GM18951 (cell line): ENCODE results near the gene SMC6.

Experiments used
- POLR2A ChIP-seq: IDR thresholded peaks from 4 replicates; pipeline ENCODE4 v1.6.1; 2011; ENCODE audit warnings: mild to moderate bottlenecking; ENCODE audit not compliant: insufficient read length, insufficient read depth; ENCODE audit errors: extremely low read depth
- in situ Hi-C: fragments of 300-500 bp; cut with MboI; formaldehyde crosslinking; loops from one replicate; pipeline ENCODE4 v1.12.0; 2022; ENCODE audit warnings: low sequenced_read_pairs, mixed read lengths, inconsistent platforms; ENCODE audit not compliant: unreplicated experiment

The SMC6 gene

GRCh38 chr2:17628349-17629261 lies 125.0 kb downstream of the SMC6 start:
- in situ Hi-C loops, result no loop called here
- TF ChIP-seq POLR2A, result no peak

GRCh38 chr2:17627434-17627833 lies 126.2 kb downstream of the SMC6 start:
- in situ Hi-C loops, result no loop called here
- TF ChIP-seq POLR2A, result no peak

DNA sequence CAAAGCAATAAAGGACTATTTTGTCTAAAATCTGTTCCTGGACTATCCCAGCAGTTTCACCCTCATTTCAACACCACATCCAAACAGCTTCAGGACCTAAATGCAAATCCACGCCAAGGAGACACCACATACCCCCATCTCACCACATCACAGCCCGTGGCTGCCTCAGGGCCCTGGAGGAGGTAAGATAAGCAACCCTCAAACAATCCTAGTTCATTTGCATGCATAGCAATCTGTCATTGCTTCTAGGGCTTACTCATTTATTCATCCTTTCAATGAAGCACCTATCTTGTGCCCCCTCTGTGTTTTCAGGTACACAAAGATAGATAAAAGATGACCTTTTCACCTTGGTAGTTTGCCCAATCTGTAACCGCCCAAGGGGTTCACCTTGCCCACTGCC lies 126.6 kb downstream of the SMC6 start:
- in situ Hi-C loops, result no loop called here
- no peak for TF ChIP-seq POLR2A

DNA sequence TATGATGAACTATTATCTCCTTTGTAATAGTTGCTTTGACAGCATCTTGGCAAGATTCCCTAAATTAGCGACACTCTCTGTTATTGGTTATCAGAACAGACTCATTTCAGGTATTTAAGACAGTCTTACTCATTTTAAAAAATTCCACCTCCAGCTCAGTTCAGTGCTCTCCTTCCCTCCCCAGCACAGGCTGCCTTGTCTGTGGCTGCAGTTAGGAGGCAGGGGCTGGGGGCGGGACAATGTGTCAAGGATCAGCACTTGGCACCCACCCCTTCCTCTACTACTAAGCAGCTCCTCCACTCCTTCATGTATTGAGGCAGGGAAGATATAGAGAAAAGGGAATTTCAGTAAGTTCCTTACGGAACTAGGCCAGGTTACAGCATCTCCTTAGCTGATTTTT lies 128.2 kb downstream of the SMC6 start:
- no peak for TF ChIP-seq POLR2A
- in situ Hi-C loops, result no loop called here

GRCh38 chr2:17621781-17622180 lies 131.8 kb downstream of the SMC6 start:
- in situ Hi-C loops, result no loop called here
- no peak for TF ChIP-seq POLR2A

GRCh38 chr2:17620841-17621240 lies 132.8 kb downstream of the SMC6 start:
- in situ Hi-C loops, result no loop called here
- no peak for TF ChIP-seq POLR2A

- in situ Hi-C loops, result no loop called here
- no peak for TF ChIP-seq POLR2A
These were observed 133.3 kb downstream of the SMC6 start for GRCh38 chr2:17620280-17620679.

GRCh38 chr2:17617955-17618354 lies 135.7 kb downstream of the SMC6 start:
- TF ChIP-seq POLR2A, result no peak
- in situ Hi-C loops, result no loop called here

- TF ChIP-seq POLR2A, result no peak
These were observed 136.1 kb downstream of the SMC6 start for GRCh38 chr2:17617516-17617915.

GRCh38 chr2:17616405-17616804 lies 137.2 kb downstream of the SMC6 start:
- in situ Hi-C loops, result no loop called here
- no peak for TF ChIP-seq POLR2A

More at GRCh38 chr2:17617516-17617915, 136.1 kb downstream of the SMC6 start:
- in situ Hi-C loops, result no loop called here

GRCh38 chr2:17615728-17616351 lies 137.8 kb downstream of the SMC6 start:
- TF ChIP-seq POLR2A, result no peak
- in situ Hi-C loops, result no loop called here

GRCh38 chr2:17615147-17615546 lies 138.5 kb downstream of the SMC6 start:
- in situ Hi-C loops, result no loop called here

DNA sequence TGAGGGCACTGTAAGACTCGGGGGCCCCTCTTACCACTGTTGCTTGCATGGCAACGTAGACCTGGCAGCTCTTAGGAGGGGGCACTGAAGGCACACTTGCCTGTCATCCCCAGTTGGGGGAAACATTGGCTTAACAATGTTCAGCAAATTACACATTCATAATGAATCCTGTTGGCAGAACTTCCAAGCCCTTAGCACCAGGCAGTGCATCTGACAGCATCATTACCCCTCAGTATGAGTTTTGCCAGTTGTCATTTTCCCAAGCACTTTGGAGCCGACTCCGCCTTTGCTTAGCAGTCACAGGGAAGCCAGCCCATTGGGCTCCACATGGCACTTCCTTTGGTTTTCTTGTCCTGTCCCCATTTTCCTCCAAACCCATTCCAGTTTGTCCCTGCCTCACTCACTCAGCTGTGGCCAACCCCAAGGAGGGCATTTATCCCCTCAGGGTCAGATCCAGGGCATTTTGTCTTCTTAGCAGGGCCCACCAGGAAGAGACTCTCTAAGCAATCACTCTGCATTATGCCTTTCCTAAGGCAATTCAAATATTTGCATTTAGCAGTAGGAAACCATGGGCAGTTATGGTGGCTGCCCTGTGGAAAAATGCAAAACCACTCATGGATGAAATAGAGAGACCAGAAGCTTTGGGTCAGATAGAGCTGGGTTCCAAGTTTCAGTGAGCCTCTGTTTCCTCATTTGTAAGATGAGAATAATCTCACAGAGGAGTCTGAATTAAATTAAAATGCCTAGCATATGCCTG lies 139.3 kb downstream of the SMC6 start:
- in situ Hi-C loops, result no loop called here
- no peak for TF ChIP-seq POLR2A

More at GRCh38 chr2:17615147-17615546, 138.5 kb downstream of the SMC6 start:
- TF ChIP-seq POLR2A, result no peak
